Brain pericyte (primary cell): ENCODE results near the gene CSMD2.

Experiments
- DNase-seq: peaks from one replicate; pipeline ENCODE4 v3.0.0-alpha.2; 2012; ENCODE audit warnings: low read depth, low spot score

The CSMD2 gene

GRCh38 chr1:33692206-33693188 is 472.5 kb downstream of the CSMD2 start:
- DNase-seq, result no peak

- no peak for DNase-seq
These were observed 478.0 kb downstream of the CSMD2 start for GRCh38 chr1:33687000-33687399.

- DNase-seq, result no peak
These were observed 478.5 kb downstream of the CSMD2 start for GRCh38 chr1:33686551-33686950.

GRCh38 chr1:33685256-33685655 is 479.8 kb downstream of the CSMD2 start:
- DNase-seq, result no peak

GRCh38 chr1:33684396-33685179 is 480.4 kb downstream of the CSMD2 start:
- no peak for DNase-seq

GRCh38 chr1:33683913-33684312 is 481.1 kb downstream of the CSMD2 start:
- DNase-seq, result no peak

GRCh38 chr1:33682371-33682770 is 482.7 kb downstream of the CSMD2 start:
- no peak for DNase-seq

GRCh38 chr1:33680281-33680840 is 484.7 kb downstream of the CSMD2 start:
- DNase-seq, result no peak

GRCh38 chr1:33670567-33670966 is 494.5 kb downstream of the CSMD2 start:
- no peak for DNase-seq

GRCh38 chr1:33668695-33669094 is 496.3 kb downstream of the CSMD2 start:
- no peak for DNase-seq

GRCh38 chr1:33667386-33668282 is 497.4 kb downstream of the CSMD2 start:
- DNase-seq, result no peak

- no peak for DNase-seq
These were observed 498.4 kb downstream of the CSMD2 start for GRCh38 chr1:33666616-33667015.

GRCh38 chr1:33661811-33662454 is 503.1 kb downstream of the CSMD2 start:
- no peak for DNase-seq

- DNase-seq, result no peak
These were observed 504.1 kb downstream of the CSMD2 start for GRCh38 chr1:33660956-33661355.

- no peak for DNase-seq
These were observed 504.8 kb downstream of the CSMD2 start for GRCh38 chr1:33660244-33660643.

GRCh38 chr1:33659641-33660040 is 505.4 kb downstream of the CSMD2 start:
- DNase-seq, result no peak

GRCh38 chr1:33657833-33658232 is 507.2 kb downstream of the CSMD2 start:
- no peak for DNase-seq

- DNase-seq, result no peak
These were observed 508.5 kb downstream of the CSMD2 start for GRCh38 chr1:33656467-33657005.

GRCh38 chr1:33655496-33655895 is 509.5 kb downstream of the CSMD2 start:
- DNase-seq, result no peak

- no peak for DNase-seq
These were observed 510.7 kb downstream of the CSMD2 start for GRCh38 chr1:33654267-33654834.
